HTR-8/SVneo (cell line): ENCODE measurements around the gene GLI3.
A peak's percentile ranks its signal among the peaks of the same experiment; 100 is the strongest.

Experiments
- DNase-seq: peaks from one replicate; pipeline ENCODE4 v3.0.0; 2011; ENCODE audit warnings: low spot score, mixed read lengths; ENCODE audit not compliant: insufficient read length
- FAIRE-seq: peaks from 2 replicates; lab custom pipeline; 2011; peaks lifted over from hg19 to GRCh38; lab: Jason Lieb, UNC

Gene GLI3

DNA sequence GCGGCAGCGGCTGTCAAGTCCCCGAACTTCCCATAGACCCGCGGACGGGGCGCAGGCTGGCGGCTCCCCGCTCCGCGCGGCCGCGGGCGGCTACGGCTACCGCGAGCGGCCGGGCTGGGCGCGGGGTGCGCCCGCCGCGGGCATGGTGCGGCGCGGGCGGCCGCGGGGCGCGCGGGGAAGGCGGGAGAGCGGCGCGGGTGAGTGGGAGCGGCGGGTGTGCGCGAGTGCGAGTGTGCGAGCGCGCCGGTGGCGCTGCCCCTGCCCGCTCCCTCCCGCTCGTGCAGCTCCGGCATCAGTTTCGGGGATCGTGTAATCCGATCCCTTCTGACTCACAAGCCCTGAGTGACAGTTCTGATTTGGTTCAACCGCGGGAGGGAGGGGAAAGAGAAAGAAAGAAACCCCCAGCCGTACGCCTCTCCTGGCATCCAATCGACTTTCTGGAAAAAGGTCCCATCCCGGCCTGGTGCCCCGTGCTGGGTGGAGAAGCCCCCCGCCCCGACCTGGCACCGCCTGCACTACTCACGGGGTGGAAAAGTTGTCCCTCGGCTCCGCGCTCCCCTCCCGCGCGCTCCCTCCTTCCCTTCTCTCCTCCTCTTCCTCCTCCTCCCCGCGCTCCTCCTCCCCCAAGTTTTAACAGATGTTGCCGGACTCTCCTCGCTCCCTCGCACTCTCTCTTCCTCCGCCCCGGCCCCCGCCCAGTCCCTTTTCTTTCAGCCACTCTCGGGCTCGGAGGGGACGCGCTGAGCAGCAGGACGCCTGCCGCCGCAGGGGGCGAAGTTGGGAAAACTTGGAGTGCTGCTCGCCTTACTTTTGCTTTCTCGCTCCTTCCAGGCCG, at the start of gene GLI3:
GLI3 (minus strand) TSS at position 234 of the 835 bp plus-strand sequence. CDS start 13,956 bp downstream, outside the sequence.
- FAIRE-seq (peak; percentile 85), DNase-seq (peak; percentile 92)

DNA sequence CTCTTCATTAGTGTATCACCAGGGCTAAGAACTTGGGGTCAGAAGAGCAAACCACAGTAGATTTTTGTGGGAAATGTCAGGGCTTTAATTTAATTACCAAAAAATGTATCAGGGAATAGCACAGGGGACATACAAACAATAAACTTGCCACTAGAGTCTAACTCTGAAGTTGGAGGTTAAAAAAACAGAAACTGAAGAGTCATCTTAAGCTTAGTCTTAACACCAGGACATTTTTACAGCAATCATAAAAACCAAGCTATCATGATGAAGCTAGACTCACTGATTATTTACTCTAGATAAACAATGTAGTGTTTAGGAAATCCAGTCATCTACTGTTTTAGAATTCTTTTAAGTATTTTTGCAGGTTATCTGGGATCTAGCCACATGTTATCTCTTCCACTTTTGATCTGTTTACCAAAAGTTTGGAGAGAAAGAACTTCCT, 48.4 kb upstream of the GLI3 start:
- FAIRE-seq (no peak), DNase-seq (no peak)

DNA sequence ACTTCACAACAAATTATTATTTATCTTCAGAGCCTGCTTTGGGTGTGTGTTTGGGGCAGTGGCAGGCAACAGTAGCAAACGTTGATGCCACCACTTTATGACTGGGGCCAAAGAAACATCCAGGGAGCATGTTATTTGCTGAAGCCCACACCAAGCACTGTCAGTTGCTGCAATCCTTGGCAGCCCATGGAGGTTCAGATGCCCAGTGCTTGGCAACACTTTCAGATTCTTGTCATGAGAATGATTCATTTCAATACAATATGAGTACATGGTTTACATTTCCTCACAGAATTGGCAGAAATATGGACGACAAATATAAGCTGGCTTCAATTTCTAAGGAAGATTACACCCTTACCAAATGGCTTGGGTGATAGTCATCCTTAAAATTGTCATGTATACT, 46.5 kb upstream of the GLI3 start:
- no peak for FAIRE-seq
- DNase-seq, result no peak

DNA sequence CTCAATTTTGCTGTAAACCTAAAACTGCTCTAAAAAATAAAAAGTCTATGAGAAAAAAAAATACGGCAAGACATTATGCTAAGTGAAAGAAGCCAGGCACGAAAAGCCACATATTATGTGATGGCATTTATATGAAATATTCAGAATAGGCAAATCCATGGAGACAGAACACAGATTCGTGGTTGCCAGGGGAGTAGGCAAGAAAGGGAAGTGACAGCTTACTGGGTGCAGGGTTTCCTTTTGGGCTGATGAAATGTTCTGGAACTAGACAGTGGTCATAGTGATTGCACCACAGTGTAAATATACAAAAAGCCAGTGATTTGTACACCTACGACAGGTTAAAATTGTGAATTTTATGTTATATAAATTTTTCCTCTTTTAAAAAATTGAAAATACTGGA, 41.3 kb upstream of the GLI3 start:
- DNase-seq (no peak), FAIRE-seq (no peak)

DNA sequence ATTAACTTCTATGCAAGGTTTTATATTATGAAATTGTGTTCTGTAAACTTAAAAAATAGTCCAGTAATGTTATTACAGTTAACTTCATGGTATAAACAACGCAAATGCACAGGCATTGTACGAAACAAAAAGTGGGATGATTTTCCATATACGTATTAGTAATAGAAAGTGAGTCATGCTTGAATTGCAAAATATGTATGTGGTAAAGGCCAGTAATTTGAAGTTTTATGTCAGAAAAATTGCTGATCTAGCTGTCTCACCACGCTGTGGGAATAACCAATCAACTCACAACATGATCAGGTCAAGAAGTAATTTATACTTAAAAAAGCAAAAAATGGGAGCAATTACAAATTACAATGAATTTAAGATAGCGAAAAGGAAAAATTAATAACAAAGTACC, 37.0 kb upstream of the GLI3 start:
- FAIRE-seq (no peak), DNase-seq (no peak)

DNA sequence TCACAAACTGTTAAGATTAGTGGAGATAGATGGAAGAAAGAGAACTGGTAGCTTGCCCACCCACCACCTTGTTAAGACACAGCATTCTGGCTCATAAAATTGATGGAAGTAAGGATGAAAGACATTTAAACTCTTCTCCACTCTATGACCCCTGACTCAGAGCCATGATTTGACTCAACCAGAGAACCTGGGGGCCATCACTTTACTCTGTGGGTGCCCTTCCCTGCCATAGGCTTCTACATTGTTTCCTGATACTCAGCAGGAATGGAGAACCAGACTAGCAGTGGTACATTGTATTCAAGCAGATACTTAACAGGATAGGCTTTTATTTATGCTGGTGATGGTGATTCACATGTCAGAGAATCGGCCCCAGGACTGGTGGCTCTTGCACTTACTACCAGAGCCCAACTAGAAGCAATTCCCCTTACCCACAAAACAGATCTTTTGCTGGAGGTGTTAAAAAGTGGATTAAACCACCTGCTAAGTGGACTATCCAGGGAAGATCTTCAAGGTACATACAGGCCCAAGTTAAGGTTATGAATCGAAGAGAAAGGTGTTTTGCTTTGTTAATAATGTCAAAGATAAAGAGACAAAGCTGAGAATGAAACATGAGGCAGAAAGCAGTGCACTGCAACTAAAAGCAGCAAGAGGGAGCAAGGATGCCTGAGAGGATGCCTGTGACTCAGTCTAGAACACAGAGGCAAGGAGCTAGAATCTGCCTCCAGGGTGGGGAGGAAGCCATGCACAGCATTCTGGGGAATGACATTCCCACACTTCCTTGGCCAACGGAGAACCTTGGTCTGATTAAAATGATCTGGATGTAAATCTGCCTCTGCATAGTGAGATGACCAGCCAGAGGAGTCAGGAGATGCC, 36.0 kb upstream of the GLI3 start:
- peak; percentile 20 for DNase-seq
- peak; percentile 85 for FAIRE-seq

DNA sequence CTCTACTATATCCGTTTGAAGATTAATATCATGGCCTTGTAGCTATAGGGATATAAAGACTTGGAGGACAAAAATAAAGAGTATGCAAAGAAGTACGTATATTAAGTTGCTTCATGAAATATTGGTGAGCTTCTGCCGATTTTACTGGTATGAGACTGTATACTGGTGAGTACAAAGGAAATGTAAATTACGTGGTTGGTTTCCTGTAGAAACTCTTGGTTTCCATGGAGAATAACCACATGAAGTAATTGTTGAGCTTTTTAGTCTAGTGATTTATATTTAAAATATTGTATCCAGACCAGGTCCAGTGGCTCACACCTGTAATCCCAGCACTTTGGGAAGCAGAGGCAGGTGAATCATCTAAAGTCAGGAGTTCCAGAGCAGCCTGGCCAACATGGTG, 32.2 kb upstream of the GLI3 start:
- DNase-seq (no peak), FAIRE-seq (no peak)

DNA sequence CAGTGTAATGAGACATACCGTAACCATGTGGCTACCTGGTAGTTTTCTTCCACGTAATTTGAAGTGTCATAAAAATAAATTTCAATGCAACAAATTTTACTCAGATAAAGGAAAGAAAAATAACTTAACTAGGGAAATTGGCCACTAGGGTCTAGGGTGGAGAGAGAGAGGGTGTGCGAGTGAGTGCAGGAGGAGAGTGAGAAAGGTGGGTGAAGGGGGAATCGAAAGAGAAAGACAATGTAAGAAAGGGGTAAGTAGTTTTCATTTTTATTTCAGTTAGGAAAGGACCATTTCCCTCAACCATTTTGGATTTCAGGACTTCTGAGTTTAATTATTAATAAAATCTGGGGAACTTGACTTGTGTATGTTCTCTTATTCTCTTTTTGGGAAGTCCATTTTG, 27.7 kb upstream of the GLI3 start:
- FAIRE-seq (no peak), DNase-seq (no peak)

DNA sequence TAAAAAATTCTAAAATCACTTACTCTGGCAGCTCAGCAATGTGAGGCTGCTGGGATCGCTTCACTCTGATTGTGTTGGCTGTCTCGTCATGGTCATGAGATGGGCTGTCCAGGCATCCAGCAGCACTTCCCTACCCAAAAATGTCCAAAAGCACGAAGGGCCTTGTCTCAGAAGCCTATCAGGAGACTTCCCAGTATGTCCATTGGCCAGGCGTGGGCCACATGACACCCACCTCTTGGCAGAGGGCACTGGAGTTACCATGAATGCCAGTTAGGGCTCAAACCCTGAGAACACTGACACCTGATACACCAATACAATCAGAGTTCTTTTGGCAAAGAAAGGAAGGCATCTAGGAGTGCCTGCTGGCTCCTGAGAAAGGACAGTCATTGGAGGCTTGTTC, 27.0 kb upstream of the GLI3 start:
- DNase-seq (no peak), FAIRE-seq (no peak)

DNA sequence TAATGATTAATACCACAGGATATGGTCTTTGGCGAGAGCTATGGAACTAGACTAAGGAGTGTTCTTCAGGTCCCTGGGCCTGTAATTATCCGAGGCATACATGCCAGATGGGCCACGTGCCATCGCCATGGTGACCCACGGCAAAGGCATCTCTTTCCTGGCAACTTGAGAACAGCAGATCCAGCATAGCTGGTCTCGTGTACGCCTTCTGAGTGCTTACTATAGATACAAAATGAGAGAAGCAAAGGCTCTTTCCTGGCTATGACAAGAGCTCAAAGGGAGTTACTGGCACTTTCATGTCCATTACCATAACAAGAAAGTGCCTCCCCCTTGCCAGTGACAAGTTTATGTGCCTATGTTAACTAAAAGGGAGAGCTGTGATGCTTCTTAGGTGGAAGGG, 26.0 kb upstream of the GLI3 start:
- peak; percentile 8 for DNase-seq
- FAIRE-seq, result no peak

DNA sequence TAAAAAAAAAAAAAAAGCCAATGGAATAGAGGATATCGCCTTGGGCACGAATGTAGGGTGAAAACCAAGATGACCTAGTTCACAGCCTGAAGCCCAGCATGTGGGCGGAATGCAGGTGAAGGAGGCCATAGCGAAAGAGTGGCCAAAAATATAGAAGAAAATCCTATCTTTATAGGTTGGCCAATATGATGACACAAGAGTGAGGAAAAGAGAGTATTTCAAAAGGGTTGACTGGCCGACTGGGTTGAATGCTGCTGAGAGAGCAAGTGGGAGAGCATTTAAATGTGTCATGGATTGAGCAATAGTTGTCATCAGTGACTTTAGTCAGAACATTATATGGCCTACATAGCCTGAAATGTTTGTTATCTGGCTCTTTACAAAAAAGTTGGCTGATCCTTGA, 17.2 kb upstream of the GLI3 start:
- FAIRE-seq (no peak), DNase-seq (no peak)

DNA sequence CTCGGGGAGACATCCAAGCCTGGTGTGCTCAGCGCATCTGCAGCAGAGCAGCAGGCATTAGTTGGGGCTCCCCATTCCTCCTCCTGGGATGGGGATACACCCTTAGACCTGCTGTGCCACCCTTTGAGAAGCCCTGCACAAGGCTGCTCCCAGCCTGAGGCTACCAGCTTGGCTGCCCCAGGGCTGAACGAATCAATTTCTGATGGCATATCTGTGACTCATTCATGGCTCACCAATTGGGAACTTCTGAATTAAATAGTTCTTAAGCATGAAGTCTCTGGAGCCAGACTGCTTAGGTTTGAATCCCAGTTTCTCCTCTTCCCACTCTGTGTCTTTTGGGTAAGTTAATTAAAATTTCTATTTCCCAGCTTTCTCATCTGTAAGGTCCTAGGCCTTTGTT, 16.3 kb upstream of the GLI3 start:
- FAIRE-seq, result no peak

DNA sequence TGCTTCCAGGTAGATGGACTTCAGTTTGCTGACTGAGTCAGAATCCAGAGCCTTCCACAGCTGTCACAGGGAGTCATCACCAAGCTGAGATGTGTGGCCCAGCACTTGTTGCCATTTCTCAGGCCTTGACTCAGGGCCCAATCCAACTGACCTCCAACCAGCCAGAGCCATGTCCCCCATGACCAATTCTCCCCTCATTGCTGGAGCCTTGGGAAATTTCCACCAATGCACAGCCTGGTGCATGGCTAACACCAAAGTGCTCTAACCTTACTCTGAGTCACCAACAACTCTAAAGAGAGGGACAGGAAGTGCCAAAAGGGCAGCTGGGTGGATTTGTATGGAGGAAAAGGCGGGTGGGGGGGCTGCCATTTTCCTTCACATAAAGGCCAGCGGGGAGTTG, 13.4 kb upstream of the GLI3 start:
- DNase-seq (no peak), FAIRE-seq (no peak)

More for the DNA sequence above, 16.3 kb upstream of the GLI3 start:
- no peak for DNase-seq

DNA sequence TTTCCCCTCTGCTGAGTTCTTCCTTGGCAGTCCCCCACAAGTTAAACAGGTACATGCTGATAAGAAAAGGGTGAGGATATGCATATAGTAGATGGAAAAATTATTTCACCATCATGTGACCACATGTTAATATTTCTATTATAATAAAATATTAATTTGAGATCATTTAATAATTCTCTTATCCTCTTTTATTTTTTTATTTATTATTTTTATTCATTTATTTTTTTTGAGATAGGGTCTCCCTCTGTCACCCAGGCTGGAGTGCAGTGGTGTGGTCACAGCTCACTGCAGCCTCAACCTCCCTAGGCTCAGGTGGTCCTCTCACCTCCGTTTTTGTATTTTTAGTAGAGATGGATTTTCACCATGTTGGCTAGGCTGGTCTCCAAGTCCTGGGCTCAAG, 11.6 kb upstream of the GLI3 start:
- no peak for FAIRE-seq
- no peak for DNase-seq

DNA sequence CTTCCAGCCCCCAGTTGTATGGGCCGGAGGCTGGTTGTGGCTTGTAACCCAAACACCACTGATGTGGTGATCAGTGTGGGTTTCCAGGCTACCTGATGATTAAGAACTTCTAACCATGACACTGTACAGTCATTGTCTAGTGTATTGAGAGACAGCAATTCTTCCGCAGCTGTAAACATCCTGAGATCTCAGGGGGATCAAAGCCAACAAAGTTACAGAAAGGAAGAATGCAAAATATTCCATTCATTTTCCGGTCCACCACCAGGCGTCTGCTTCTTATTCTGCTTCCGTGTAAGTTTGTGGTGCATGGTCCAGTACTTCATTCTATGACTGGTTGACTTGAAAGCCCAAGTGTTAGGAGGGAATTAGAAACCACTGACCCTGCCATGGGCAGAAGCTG, 10.3 kb upstream of the GLI3 start:
- FAIRE-seq (peak; percentile 89), DNase-seq (peak; percentile 52)

DNA sequence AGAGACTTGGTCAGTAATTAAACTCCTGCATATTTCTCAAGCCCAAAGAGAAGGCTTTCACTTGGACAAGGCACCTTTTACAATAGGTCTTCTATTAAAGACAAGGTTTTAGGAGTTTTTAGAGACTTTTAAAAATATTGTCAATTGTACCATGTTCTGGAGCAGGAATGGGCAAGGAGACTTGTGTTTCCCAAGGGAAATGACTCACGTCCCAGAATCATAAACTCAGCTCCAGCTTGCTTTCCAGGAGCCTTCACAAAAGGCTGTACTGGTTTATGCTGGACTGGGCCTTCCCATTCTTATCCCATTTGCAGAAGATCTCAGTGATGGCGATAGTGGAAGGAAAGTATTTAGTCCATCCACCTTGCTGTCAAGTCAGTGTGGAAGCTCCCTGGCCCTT, 7.8 kb upstream of the GLI3 start:
- DNase-seq (no peak), FAIRE-seq (no peak)

DNA sequence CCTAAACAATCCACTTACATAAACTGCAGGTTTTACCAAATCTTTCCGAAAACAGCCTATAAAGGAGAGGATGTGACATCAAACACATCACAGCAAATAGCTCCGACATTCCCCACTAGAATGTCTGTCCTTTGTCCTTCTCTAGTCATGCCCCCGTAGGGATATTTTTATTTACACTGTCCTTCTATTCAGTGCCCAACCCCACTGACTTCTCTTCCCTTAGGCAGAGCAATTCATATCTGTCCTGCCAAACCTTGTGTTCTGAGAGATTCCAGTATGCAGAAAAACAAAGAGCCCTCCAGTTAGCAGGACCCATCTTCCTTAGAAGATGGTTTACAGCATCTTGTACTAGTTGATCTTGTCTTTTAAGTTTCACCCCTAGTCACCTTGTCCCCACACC, 5.4 kb upstream of the GLI3 start:
- DNase-seq (no peak), FAIRE-seq (no peak)

DNA sequence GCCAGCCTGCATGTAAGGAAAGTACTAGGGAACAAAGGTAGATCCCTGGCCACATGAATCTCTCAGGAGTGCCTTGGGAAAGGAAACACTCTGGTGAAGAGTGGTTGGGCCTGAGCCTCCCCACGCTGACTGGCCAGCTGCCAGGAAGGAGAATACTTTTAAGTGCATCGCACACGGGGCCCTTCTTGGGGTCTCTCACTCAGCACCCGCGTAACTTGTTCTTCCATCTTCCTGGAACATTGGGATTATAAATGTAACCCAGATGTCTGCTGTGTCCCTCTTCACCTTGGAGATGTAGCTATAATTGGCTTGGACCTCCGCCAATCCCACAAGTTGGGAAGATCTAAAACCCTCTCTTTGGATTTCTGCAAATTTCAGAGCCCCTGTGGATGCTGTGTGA, 4.4 kb upstream of the GLI3 start:
- no peak for DNase-seq
- no peak for FAIRE-seq

DNA sequence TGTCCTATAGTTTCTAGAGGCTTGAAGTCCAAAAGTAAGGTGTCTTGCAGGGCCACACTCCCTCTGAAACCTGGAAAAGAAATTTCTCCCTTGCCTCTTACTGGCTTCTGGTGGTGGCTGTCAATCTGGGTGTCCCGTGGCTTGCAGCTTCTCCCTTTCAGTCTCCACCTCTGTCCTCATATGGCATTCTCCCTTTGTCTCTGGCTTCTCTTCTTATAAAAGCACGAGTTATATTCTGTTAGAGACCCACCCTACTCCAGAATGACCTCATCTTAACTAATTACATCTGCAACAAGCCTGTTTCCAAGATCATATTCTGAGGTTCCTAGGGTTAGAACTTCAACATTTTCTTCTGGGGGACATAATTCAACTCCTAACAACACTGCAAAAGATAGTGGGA, 3.4 kb upstream of the GLI3 start:
- DNase-seq, result no peak
- no peak for FAIRE-seq

DNA sequence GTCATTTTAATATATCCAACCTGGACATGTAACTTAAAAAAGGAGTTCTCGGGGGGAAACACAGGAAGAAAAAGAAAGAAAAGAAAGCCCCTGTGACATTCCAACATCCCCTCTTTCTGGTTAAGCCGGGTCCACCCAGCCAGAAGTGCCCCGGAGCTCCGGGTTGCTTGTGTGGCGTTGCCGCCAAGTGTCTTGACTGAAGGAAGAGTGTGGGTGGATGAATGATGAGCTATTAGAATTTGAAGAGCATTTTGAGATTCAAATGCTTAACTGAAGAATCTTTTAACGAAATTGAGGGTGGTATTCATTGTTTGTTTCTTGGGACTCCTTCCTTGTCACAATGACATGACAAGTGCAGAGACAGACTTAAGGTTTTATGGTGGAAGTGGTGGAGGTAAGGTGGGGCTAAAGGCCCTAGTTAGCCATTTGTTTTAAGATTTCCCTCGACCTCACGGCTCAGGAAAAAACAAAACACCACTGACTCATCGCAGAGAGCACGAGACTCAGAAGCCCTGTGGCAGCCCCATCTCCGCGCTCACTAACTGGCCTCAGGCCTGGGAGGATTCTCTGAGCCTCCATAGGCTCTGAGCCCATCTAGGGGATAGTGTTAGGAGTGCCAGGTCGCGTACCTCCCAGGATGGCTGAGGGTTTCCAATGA, 1.8 kb upstream of the GLI3 start:
- FAIRE-seq, result peak; percentile 72
- peak; percentile 50 for DNase-seq
